HepG2 (cell line): Measurements from ENCODE around the gene C1orf74. TPM values are rescaled to one million over a fixed set of nuclear protein-coding genes. Genes with fewer than 3 reads are reported as not detected.

Experiments used
- PAXIP1 ChIP-seq: sonication (generic); formaldehyde crosslinking; conservative IDR thresholded peaks from 2 replicates; pipeline ENCODE4 v1.4.0; 2020; ENCODE audit warnings: mild to moderate bottlenecking, missing genetic modification reagents, moderate library complexity
- RNF2 ChIP-seq: fragments of 450-650 bp; conservative IDR thresholded peaks from 2 replicates; pipeline ENCODE4 v1.6.1; 2016; ENCODE audit warnings: low read depth
- ZNF318 ChIP-seq: sonication (generic); formaldehyde crosslinking; IDR thresholded peaks from 2 replicates; pipeline ENCODE4 v1.4.0; 2020; ENCODE audit warnings: mild to moderate bottlenecking, missing genetic modification reagents
- ZNF644 ChIP-seq: IDR thresholded peaks from 2 replicates; pipeline ENCODE4 v1.6.1; 2016; ENCODE audit warnings: low read depth
- ZNF766 ChIP-seq: sonication (generic); formaldehyde crosslinking; IDR thresholded peaks from 2 replicates; pipeline ENCODE4 v1.5.0; 2020; ENCODE audit warnings: missing genetic modification reagents, borderline replicate concordance
- polyA plus RNA-seq, 8 experiments: library from polyadenylated mRNA; depleted of rRNA in 3 of 8; stranded (reverse) in 7 of 8; unstranded in 1 of 8; fragments of >200 nt; fragmentation: Illumina TruSeq in 4 of 8; extraction: Trizol in 4 of 8; gene quantifications; 2 replicates each; pipeline versions ENCODE4 v1.2.1 to v1.2.3, GENCODE V29; 2011 to 2016; ENCODE audit warnings: low read depth in 4 of 8, missing spikeins in 1 of 8, mixed read lengths in 1 of 8; ENCODE audit not compliant: insufficient read depth in 1 of 8
- total RNA-seq, 5 experiments: library from RNA; depleted of rRNA; stranded (reverse); fragments of >200 nt; fragmentation: Illumina TruSeq; extraction: Trizol; gene quantifications; 2 replicates each; pipeline ENCODE4 v1.2.3, GENCODE V29; 2016; ENCODE audit warnings: low read depth in 1 of 5

Gene C1orf74
- total and polyA plus RNA-seq, 2 of the 13 experiments (the other 11 are each of a cell fraction or from before 2014, with no cell fraction given) = 0.33 to 0.71 TPM

- TF ChIP-seq ZNF318 (CRISPR knock-in tag) = no peak
- TF ChIP-seq PAXIP1 (CRISPR knock-in tag) = no peak
- TF ChIP-seq ZNF644 (CRISPR knock-in tag) = no peak
- TF ChIP-seq RNF2 = no peak
- TF ChIP-seq ZNF766 = no peak
Measured at GRCh38 chr1:209769171-209769904, 15.0 kb downstream of the C1orf74 start (continued).
